Stimulated activated CD4-positive, alpha-beta T cell treated with anti-CD3 and anti-CD28 coated beads, Interleukin-15, amount 100 ng/mL, for 48 hours (primary cell): Measurements from ENCODE around the gene CSF1.
"Not testable (repeated sequence)": the region's sequence is repeated elsewhere in the genome, so short reads cannot be mapped to it uniquely, and the experiment has no call there.

Experiments used
- DNase-seq, 2 donors: peaks; one replicate each; pipeline ENCODE4 v3.0.0-alpha.2; 2020; ENCODE audit warnings: low read depth in 2 of 2

Gene CSF1

DNA sequence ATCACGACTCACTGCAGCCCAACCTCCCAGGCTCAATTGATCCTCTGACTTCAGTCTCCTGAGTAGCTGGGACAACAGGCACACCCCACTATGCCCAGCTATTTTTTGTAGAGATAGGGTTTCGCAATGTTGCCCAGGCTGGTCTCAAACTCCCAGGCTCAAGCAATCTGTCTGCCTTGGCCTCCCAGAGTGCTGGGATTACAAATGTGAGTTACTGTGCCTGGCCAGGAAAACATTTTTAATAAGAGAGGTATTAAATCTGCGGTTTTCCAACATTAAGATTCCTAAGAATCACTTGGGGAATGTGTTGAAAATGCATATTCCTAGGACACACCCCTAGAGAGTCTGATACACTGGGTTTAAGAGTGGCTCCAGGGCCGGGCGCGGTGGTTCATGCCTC, 8.7 kb downstream of the CSF1 start:
- no peak for DNase-seq

DNA sequence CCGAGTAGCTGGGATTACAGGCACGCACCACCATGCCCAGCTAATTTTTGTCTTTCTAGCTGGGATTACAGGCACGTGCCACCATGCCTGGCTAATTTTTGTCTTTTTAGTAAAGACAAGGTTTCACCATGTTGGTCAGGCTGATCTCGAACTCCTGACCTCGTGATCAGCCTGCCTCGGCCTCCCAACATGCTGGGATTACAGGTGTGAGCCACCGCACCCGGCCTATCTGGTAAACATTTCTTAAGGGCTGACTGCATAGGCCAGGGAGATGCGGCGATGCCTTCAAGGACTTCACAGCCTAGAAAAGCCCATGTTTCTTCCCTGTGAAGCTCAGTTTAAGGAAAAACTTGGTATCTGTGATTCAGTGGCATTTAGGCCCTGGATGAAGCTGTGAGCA, 9.7 kb downstream of the CSF1 start:
- not testable (repeated sequence) for DNase-seq

GRCh38 chr1:109922326-109922725, 11.7 kb downstream of the CSF1 start:
- no peak for DNase-seq

GRCh38 chr1:109923131-109923945, 12.7 kb downstream of the CSF1 start:
- DNase-seq = no peak

DNA sequence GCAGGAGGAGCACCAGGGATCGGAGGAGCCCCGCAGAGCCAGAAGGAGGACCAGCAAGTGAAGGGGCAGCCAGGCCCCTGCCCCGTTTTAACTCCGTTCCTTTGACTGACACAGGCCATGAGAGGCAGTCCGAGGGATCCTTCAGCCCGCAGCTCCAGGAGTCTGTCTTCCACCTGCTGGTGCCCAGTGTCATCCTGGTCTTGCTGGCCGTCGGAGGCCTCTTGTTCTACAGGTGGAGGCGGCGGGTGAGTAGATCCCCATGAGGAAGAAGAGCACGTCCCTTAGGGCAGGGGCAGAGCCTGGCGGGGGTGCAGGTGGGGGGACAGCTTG, 13.3 kb downstream of the CSF1 start:
- no peak for DNase-seq

- DNase-seq = no peak
Observed at GRCh38 chr1:109924316-109924715, 13.7 kb downstream of the CSF1 start.

GRCh38 chr1:109925159-109925990, 14.7 kb downstream of the CSF1 start:
- DNase-seq = no peak

- DNase-seq = no peak
Observed at GRCh38 chr1:109926662-109927300, 16.1 kb downstream of the CSF1 start.

DNA sequence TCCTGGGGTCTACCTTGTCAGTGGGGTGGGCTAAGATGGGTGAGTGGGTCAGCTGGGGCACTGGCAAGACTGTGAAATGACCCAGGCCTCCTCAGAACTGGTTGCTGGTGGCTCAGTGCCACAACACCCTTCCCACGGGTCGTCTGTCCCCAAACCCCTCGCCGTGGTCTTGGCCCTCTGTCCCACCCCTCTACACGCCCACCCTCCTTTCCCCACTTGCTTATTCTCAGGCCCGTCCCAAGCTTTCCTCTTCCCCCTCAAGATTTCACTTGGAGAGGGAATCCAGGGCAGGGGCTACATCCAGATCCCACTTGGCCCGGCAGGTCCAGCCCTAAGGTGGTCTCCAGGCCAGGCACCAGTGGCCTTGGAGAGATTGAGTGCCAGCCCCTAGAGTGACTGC, 16.7 kb downstream of the CSF1 start:
- DNase-seq = no peak

GRCh38 chr1:109927911-109928321, 17.3 kb downstream of the CSF1 start:
- DNase-seq = no peak

GRCh38 chr1:109928591-109929111, 18.0 kb downstream of the CSF1 start:
- DNase-seq = no peak

DNA sequence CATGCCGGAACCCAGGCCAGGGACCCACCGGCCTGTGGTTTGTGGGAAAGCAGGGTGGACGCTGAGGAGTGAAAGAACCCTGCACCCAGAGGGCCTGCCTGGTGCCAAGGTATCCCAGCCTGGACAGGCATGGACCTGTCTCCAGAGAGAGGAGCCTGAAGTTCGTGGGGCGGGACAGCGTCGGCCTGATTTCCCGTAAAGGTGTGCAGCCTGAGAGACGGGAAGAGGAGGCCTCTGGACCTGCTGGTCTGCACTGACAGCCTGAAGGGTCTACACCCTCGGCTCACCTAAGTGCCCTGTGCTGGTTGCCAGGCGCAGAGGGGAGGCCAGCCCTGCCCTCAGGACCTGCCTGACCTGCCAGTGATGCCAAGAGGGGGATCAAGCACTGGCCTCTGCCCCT, 18.5 kb downstream of the CSF1 start:
- DNase-seq = no peak

DNA sequence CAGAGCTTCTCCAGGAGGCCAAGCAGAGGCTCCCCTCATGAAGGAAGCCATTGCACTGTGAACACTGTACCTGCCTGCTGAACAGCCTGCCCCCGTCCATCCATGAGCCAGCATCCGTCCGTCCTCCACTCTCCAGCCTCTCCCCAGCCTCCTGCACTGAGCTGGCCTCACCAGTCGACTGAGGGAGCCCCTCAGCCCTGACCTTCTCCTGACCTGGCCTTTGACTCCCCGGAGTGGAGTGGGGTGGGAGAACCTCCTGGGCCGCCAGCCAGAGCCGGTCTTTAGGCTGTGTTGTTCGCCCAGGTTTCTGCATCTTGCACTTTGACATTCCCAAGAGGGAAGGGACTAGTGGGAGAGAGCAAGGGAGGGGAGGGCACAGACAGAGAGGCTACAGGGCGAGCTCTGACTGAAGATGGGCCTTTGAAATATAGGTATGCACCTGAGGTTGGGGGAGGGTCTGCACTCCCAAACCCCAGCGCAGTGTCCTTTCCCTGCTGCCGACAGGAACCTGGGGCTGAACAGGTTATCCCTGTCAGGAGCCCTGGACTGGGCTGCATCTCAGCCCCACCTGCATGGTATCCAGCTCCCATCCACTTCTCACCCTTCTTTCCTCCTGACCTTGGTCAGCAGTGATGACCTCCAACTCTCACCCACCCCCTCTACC, 19.1 kb downstream of the CSF1 start:
- DNase-seq = no peak

DNA sequence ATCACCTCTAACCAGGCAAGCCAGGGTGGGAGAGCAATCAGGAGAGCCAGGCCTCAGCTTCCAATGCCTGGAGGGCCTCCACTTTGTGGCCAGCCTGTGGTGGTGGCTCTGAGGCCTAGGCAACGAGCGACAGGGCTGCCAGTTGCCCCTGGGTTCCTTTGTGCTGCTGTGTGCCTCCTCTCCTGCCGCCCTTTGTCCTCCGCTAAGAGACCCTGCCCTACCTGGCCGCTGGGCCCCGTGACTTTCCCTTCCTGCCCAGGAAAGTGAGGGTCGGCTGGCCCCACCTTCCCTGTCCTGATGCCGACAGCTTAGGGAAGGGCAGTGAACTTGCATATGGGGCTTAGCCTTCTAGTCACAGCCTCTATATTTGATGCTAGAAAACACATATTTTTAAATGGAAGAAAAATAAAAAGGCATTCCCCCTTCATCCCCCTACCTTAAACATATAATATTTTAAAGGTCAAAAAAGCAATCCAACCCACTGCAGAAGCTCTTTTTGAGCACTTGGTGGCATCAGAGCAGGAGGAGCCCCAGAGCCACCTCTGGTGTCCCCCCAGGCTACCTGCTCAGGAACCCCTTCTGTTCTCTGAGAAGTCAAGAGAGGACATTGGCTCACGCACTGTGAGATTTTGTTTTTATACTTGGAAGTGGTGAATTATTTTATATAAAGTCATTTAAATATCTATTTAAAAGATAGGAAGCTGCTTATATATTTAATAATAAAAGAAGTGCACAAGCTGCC, 19.8 kb downstream of the CSF1 start:
- no peak for DNase-seq

GRCh38 chr1:109931189-109931731, 20.6 kb downstream of the CSF1 start:
- no peak for DNase-seq

GRCh38 chr1:109931911-109932636, 21.4 kb downstream of the CSF1 start:
- no peak for DNase-seq

GRCh38 chr1:109932679-109933078, 22.0 kb downstream of the CSF1 start:
- no peak for DNase-seq

- no peak for DNase-seq
Observed at GRCh38 chr1:109933856-109934711, 23.4 kb downstream of the CSF1 start.

DNA sequence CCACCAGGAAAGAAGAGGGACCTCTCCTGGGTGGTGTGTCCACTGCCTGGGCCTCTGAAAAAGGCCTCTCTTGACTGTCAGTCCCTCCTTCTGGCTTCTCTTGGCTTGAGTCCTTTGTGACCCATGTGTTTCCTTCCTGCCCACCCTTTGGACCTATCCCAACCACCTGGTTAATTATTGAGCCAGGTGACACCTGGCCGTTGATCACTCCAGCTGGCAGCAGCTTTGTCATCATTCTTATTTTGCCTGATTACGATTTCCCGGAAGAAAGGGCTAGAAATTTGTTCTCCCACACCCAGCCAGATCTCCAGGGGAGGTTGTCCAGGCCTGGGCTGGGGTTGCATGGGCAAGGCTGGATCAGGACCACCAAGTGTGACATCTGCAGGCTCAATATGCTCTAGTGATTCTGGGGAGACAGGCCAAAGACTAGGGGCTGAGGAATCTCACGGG, 24.8 kb downstream of the CSF1 start:
- DNase-seq = no peak
